HepG2 (cell line): ENCODE data around the gene TRNT1. TPM values are rescaled to one million over a fixed set of nuclear protein-coding genes. Genes with fewer than 3 reads are reported as not detected.

Experiments
- ATAC-seq: fragments of 200-7000 bp; cut with Tn5 transposase; 3 replicates; pipeline ENCODE4 v1.9.1; 2020; ENCODE audit warnings: mild to moderate bottlenecking, moderate library complexity
- BruUV-seq: library from RNA; stranded (reverse); fragments of 400-500 nt; replicated peaks from 2 replicates; lab custom pipeline; 2021; lab: Mats Ljungman, UMichigan
- CTCF ChIA-PET: fragments of 300-600 bp; formaldehyde crosslinking; extraction: SDS; loops from one replicate; lab custom pipeline; 2021; ENCODE audit warnings: low total read pairs, inconsistent platforms, low intra/inter-chr PET ratio; lab: Yijun Ruan, JAX
- POLR2A ChIA-PET: fragments of 350-600 bp; sonication (Branson Sonifier 250); formaldehyde crosslinking; loops from one replicate; lab custom pipeline; 2020; ENCODE audit warnings: antibody characterized with exemption, inconsistent platforms; lab: Yijun Ruan, JAX
- DNase-seq: peaks from one replicate; pipeline ENCODE4 v3.0.0-alpha.2; 2015; ENCODE audit warnings: low spot score
- FAIRE-seq: peaks from 3 replicates; lab custom pipeline; 2011; peaks lifted over from hg19 to GRCh38; lab: Jason Lieb, UNC
- H2AFZ ChIP-seq: one replicate; pipeline ENCODE4 v1.6.1; 2011; ENCODE audit warnings: low read length, inconsistent platforms
- H3K27ac ChIP-seq: fragments of 300-600 bp; 3 replicates; pipeline ENCODE4 v1.8.0; 2011; ENCODE audit warnings: mixed run types, mild to moderate bottlenecking, mixed read lengths, low read length, inconsistent platforms; ENCODE audit not compliant: insufficient read depth; ENCODE audit errors: extremely low read length
- H3K27me3 ChIP-seq, 2 experiments: fragments of 200-600 bp in 1 of 2; 2 replicates in 1 of 2; 3 replicates in 1 of 2; pipeline versions ENCODE4 v1.6.0 to v1.8.0; 2011; ENCODE audit warnings: low read length in 2 of 2, mild to moderate bottlenecking in 2 of 2, moderate library complexity in 2 of 2, inconsistent platforms in 1 of 2; ENCODE audit not compliant: insufficient read depth in 2 of 2, control insufficient read depth in 1 of 2
- H3K36me3 ChIP-seq, 2 experiments: fragments of 200-600 bp in 1 of 2; replicated peaks in 1 of 2; 2 replicates in 1 of 2; 3 replicates in 1 of 2; pipeline versions ENCODE4 v1.5.1 to v1.8.0; 2011; ENCODE audit warnings: low read length in 2 of 2, inconsistent platforms in 1 of 2; ENCODE audit not compliant: insufficient read depth in 2 of 2, control insufficient read depth in 1 of 2
- H3K4me1 ChIP-seq: 2 replicates; pipeline ENCODE4 v1.5.1; 2012; ENCODE audit warnings: low read length, inconsistent platforms; ENCODE audit not compliant: insufficient read depth
- H3K4me2 ChIP-seq: 2 replicates; pipeline ENCODE4 v1.6.0; 2011; ENCODE audit warnings: low read depth, low read length, inconsistent platforms
- H3K4me3 ChIP-seq, 3 experiments: fragments of 200-600 bp in 1 of 3; sonication (generic), shearing (Covaris generic) in 1 of 3; replicated peaks in 1 of 3; 2 replicates each; pipeline ENCODE4 v1.5.1; 2011 to 2016; ENCODE audit warnings: low read length in 3 of 3, inconsistent platforms in 2 of 3, low read depth in 2 of 3, mild to moderate bottlenecking in 2 of 3, control low read depth in 1 of 3, mixed read lengths in 1 of 3; ENCODE audit not compliant: insufficient read depth in 1 of 3
- H3K79me2 ChIP-seq: one replicate; pipeline ENCODE4 v1.6.1; 2011; ENCODE audit warnings: low read length, inconsistent platforms; ENCODE audit not compliant: insufficient read depth
- H3K9ac ChIP-seq: 2 replicates; pipeline ENCODE4 v1.6.0; 2011; ENCODE audit warnings: mild to moderate bottlenecking, low read depth, low read length, inconsistent platforms; ENCODE audit not compliant: insufficient read depth
- H3K9me3 ChIP-seq: 2 replicates; pipeline ENCODE4 v1.5.1; 2012; ENCODE audit warnings: mild to moderate bottlenecking, low read length
- H4K20me1 ChIP-seq: 2 replicates; pipeline ENCODE4 v1.6.0; 2011; ENCODE audit warnings: inconsistent platforms, mild to moderate bottlenecking, low read length, moderate library complexity; ENCODE audit not compliant: insufficient read depth
- BRF2 ChIP-seq: sonication (generic); formaldehyde crosslinking; IDR thresholded peaks from 2 replicates; pipeline ENCODE4 v1.8.1; 2022; ENCODE audit warnings: mild to moderate bottlenecking, missing genetic modification reagents
- CBFB ChIP-seq: sonication (generic); formaldehyde crosslinking; IDR thresholded peaks from 2 replicates; pipeline ENCODE4 v1.4.0; 2020; ENCODE audit warnings: missing genetic modification reagents
- CENPBD1 ChIP-seq: sonication (generic); formaldehyde crosslinking; IDR thresholded peaks from 2 replicates; pipeline ENCODE4 v1.8.0; 2022; ENCODE audit warnings: missing genetic modification reagents, low read depth, mild to moderate bottlenecking, borderline replicate concordance
- ETV6 ChIP-seq: sonication (generic); formaldehyde crosslinking; conservative IDR thresholded peaks from 2 replicates; pipeline ENCODE4 v1.4.0; 2020; ENCODE audit warnings: missing genetic modification reagents
- HMGA1 ChIP-seq: sonication (generic); formaldehyde crosslinking; conservative IDR thresholded peaks from 2 replicates; pipeline ENCODE4 v1.4.0; 2020; ENCODE audit warnings: missing genetic modification reagents
- IRF2 ChIP-seq: IDR thresholded peaks from 2 replicates; pipeline ENCODE4 v1.6.1; 2018; ENCODE audit warnings: missing genetic modification reagents, missing compliant biosample characterization
- KDM6A ChIP-seq: IDR thresholded peaks from 2 replicates; pipeline ENCODE4 v1.6.1; 2016; ENCODE audit warnings: low read depth
- MAFF ChIP-seq: IDR thresholded peaks from 2 replicates; pipeline ENCODE4 v1.6.1; 2011; ENCODE audit warnings: low read depth, low read length, improper control_type of control experiment
- MAFG ChIP-seq: sonication (generic); formaldehyde crosslinking; IDR thresholded peaks from 2 replicates; pipeline ENCODE4 v1.5.1; 2020; ENCODE audit warnings: mild to moderate bottlenecking, missing genetic modification reagents
- POLR2AphosphoS2 ChIP-seq: IDR thresholded peaks from 2 replicates; pipeline ENCODE4 v1.6.1; 2011; ENCODE audit warnings: low read depth, low read length, improper control_type of control experiment
- SALL1 ChIP-seq: sonication (generic); formaldehyde crosslinking; IDR thresholded peaks from 2 replicates; pipeline ENCODE4 v1.8.0; 2022; ENCODE audit warnings: mild to moderate bottlenecking, missing genetic modification reagents
- SPEN ChIP-seq: sonication (generic); formaldehyde crosslinking; IDR thresholded peaks from 2 replicates; pipeline ENCODE4 v1.5.1; 2020; ENCODE audit warnings: low read depth, mild to moderate bottlenecking, missing genetic modification reagents
- THYN1 ChIP-seq: sonication (generic); formaldehyde crosslinking; IDR thresholded peaks from 2 replicates; pipeline ENCODE4 v1.8.1; 2023; ENCODE audit warnings: low read depth, mild to moderate bottlenecking, moderate library complexity, missing genetic modification reagents, borderline replicate concordance
- U2AF2 ChIP-seq: fragments of 200-400 bp; formaldehyde crosslinking; IDR thresholded peaks from 2 replicates; pipeline ENCODE4 v1.6.1; 2017; ENCODE audit warnings: low read depth, mild to moderate bottlenecking, low read length
- ZIK1 ChIP-seq: sonication (generic); formaldehyde crosslinking; IDR thresholded peaks from 2 replicates; pipeline ENCODE4 v1.5.0; 2020; ENCODE audit warnings: mild to moderate bottlenecking, low read depth, missing genetic modification reagents, borderline replicate concordance
- ZNF224 ChIP-seq: sonication (generic); formaldehyde crosslinking; IDR thresholded peaks from 2 replicates; pipeline ENCODE4 v1.5.0; 2020; ENCODE audit warnings: mild to moderate bottlenecking, missing genetic modification reagents
- ZNF343 ChIP-seq: sonication (generic); formaldehyde crosslinking; IDR thresholded peaks from 2 replicates; pipeline ENCODE4 v1.4.0; 2020; ENCODE audit warnings: mild to moderate bottlenecking, missing genetic modification reagents
- ZNF567 ChIP-seq: sonication (generic); formaldehyde crosslinking; IDR thresholded peaks from 2 replicates; pipeline ENCODE4 v1.8.1; 2023; ENCODE audit warnings: mild to moderate bottlenecking, missing genetic modification reagents, borderline replicate concordance
- ZNF724P ChIP-seq: sonication (generic); formaldehyde crosslinking; IDR thresholded peaks from 2 replicates; pipeline ENCODE4 v1.8.0; 2022; ENCODE audit warnings: missing genetic modification reagents, borderline replicate concordance
- WGBS: methylation state at CpG from one replicate; pipeline ENCODE4 v1.1.6; 2017; ENCODE audit warnings: low lambda C conversion rate; 5-methylcytosine and 5-hydroxymethylcytosine counted together
- in situ Hi-C: cut with HindIII; loops from 2 replicates; pipeline ENCODE4 v1.10.0; 2017; ENCODE audit warnings: low pct_unique_long_range_greater_than_20kb; ENCODE audit not compliant: extremely low pct_ligation_motif_present
- intact Hi-C: fragments of 100-400 bp; cut with micrococcal nuclease; formaldehyde crosslinking; loops from one replicate; pipeline ENCODE4 v1.10.0; 2022; ENCODE audit not compliant: unreplicated experiment
- polyA plus RNA-seq, 8 experiments: library from polyadenylated mRNA; depleted of rRNA in 3 of 8; stranded (reverse) in 7 of 8; unstranded in 1 of 8; fragments of >200 nt; fragmentation: Illumina TruSeq in 4 of 8; extraction: Trizol in 4 of 8; gene quantifications; 2 replicates each; pipeline versions ENCODE4 v1.2.1 to v1.2.3, GENCODE V29; 2011 to 2016; ENCODE audit warnings: low read depth in 4 of 8, missing spikeins in 1 of 8, mixed read lengths in 1 of 8; ENCODE audit not compliant: insufficient read depth in 1 of 8
- total RNA-seq, 5 experiments: library from RNA; depleted of rRNA; stranded (reverse); fragments of >200 nt; fragmentation: Illumina TruSeq; extraction: Trizol; gene quantifications; 2 replicates each; pipeline ENCODE4 v1.2.3, GENCODE V29; 2016; ENCODE audit warnings: low read depth in 1 of 5

TRNT1 gene
- total and polyA plus RNA-seq, 2 of the 13 experiments (the other 11 are each of a cell fraction or from before 2014, with no cell fraction given), result 9.4 to 27.7 TPM

- FAIRE-seq, result no peak
- CTCF ChIA-PET, result no interaction called here
- 99% methylated on average over 3 of the region's 3 CpGs for WGBS
Observed at GRCh38 chr3:3165650-3166049, 38.9 kb downstream of the TRNT1 start.

More at GRCh38 chr3:3165650-3166049, 38.9 kb downstream of the TRNT1 start:
- TF ChIP-seq IRF2 (CRISPR knock-in tag) (no peak), ZNF343 (CRISPR knock-in tag) (no peak), ZNF224 (CRISPR knock-in tag) (no peak), ZNF724P (CRISPR knock-in tag) (no peak), MAFF (no peak), ETV6 (no peak), HMGA1 (CRISPR knock-in tag) (no peak), SALL1 (CRISPR knock-in tag) (no peak), BRF2 (CRISPR knock-in tag) (no peak), CBFB (CRISPR knock-in tag) (no peak), POLR2AphosphoS2 (no peak), CENPBD1 (CRISPR knock-in tag) (no peak), U2AF2 (no peak), ZNF567 (CRISPR knock-in tag) (no peak), THYN1 (no peak), KDM6A (CRISPR knock-in tag) (no peak), MAFG (CRISPR knock-in tag) (no peak), SPEN (no peak), ZIK1 (CRISPR knock-in tag) (no peak)
- Histone ChIP-seq H3K4me3 (no peak overlapping the region), H3K9me3 (peaks cover 4% of the 10 kb centered on the region; the same call in 1 of the 2 replicates), H3K4me1 (no peaks in the 10 kb centered on the region), H3K9ac (no peak overlapping the region), H3K36me3 (peaks cover 13 to 73% of the 10 kb centered on the region in 2 experiments), H3K79me2 (no peaks in the 10 kb centered on the region), H3K27ac (no peak overlapping the region), H4K20me1 (no peaks in the 10 kb centered on the region), H2AFZ (no peak overlapping the region), H3K27me3 (no peaks in the 10 kb centered on the region; a peak in 1 of 5 replicates), H3K4me2 (no peak overlapping the region)
- POLR2A ChIA-PET, result no interaction called here
- in situ Hi-C loops (no loop called here), intact Hi-C loops (no loop called here)
- ATAC-seq (no peak), DNase-seq (no peak)
- BruUV-seq, result no TSS peak
